HG03521 (cell line): Measurements from ENCODE around the gene VRK1.
"Not testable (repeated sequence)": the region's sequence is repeated elsewhere in the genome, so short reads cannot be mapped to it uniquely, and the experiment has no call there.

Experiments
- ATAC-seq: cut with Tn5 transposase; IDR thresholded peaks from one replicate; pipeline ENCODE4 v1.9.1; 2021; ENCODE audit warnings: mild to moderate bottlenecking, moderate library complexity; ENCODE audit not compliant: unreplicated experiment

Gene VRK1

GRCh38 chr14:96874127-96874526, 76.9 kb downstream of the VRK1 start:
- ATAC-seq = no peak

GRCh38 chr14:96876747-96877146, 79.6 kb downstream of the VRK1 start:
- ATAC-seq = no peak

GRCh38 chr14:96881713-96882112, 84.5 kb downstream of the VRK1 start:
- ATAC-seq = peak; percentile 67

DNA sequence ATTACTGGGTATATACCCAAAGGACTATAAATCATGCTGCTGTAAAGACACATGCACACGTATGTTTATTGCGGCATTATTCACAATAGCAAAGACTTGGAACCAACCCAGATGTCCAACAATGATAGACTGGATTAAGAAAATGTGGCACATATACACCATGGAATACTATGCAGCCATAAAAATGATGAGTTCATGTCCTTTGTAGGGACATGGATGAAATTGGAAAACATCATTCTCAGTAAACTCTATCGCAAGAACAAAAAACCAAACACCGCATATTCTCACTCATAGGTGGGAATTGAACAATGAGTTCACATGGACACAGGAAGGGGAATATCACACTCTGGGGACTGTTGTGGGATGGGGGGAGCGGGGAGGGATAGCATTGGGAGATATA, 86.8 kb downstream of the VRK1 start:
- not testable (repeated sequence) for ATAC-seq

GRCh38 chr14:96888158-96888557, 91.0 kb downstream of the VRK1 start:
- peak; percentile 59 for ATAC-seq

DNA sequence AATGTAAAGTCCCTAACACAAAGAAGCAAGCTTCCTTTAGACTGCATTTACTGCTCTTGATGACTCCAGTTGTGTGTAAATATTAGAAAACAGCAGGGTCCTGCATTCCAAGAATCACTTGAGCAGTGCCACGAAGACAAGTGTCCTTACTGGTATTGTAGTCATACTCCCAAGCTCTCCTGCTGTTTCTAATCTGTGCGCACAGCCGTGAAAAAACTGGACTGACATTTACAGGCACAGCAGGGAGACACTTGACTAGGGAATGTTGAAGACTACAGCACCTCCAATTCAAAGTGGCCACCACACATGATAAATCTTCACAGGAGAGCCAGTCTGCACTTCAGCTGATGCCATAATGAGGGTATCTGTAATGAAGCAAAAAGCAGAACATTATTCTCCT, 91.4 kb downstream of the VRK1 start:
- ATAC-seq = no peak

DNA sequence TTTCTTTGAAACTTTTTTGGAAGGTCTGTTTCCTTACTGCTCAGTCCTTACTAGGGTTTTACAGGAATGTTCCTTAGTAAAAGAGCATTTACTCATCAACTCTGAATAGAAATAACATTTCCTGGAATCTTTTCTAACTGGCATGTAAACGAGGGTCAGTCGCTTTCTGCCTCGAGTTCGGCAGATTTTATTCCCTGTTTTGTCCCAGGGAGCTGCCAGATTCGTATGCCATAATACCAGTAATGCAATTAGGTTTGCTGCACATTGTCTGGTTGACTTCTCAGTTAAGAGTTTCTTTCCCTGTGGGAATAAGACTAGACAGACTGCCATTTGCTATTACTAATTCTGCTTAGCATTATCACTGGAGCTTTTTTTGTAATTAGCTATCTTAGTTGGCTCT, 91.9 kb downstream of the VRK1 start:
- ATAC-seq = no peak

GRCh38 chr14:96893966-96894622, 96.9 kb downstream of the VRK1 start:
- no peak for ATAC-seq

- ATAC-seq = no peak
Observed at GRCh38 chr14:96894966-96895365, 97.8 kb downstream of the VRK1 start.

- peak; percentile 56 for ATAC-seq
Observed at GRCh38 chr14:96895658-96896271, 98.6 kb downstream of the VRK1 start.

GRCh38 chr14:96897184-96897583, 100.0 kb downstream of the VRK1 start:
- ATAC-seq = no peak

- no peak for ATAC-seq
Observed at GRCh38 chr14:96901227-96901626, 104.0 kb downstream of the VRK1 start.

DNA sequence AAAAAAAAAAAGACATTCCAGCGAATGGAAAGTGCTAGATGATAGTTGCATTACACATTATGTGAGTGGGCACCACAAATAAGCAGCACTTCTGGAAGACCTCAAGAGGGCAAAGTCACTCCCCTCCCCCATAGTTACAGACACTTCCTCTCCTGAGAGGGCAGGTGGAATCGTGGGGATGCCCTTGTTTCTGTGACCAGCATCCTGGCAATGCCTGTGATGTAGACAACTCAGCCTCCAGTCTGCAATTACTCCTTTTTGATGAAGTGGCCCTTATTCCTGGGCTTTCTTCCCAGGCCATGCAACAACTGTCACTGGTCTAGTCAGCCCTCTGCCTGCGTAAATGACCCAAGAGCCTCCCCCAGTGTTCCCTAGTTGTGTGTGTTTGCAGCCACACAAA, 104.8 kb downstream of the VRK1 start:
- no peak for ATAC-seq

- no peak for ATAC-seq
Observed at GRCh38 chr14:96903444-96904023, 106.4 kb downstream of the VRK1 start.

GRCh38 chr14:96904201-96904600, 107.0 kb downstream of the VRK1 start:
- no peak for ATAC-seq

DNA sequence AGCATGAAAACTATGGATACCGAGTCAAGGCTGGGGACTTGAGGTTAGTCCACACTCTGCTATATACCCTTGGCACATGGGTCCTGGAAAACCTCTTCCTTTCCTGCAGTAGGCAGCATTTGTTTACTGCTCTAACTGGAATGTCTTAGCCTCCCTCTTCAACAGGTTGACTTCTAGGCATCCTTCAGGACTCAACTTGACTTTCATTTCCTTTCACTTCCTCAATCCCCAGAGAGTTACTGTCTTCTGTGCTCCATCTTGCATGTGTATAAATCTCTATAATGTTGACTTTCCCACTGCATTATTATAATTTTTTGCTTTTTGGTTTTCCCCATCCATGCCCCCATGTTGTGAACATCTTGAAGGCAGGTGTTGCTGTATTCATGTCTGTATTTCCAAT, 107.9 kb downstream of the VRK1 start:
- no peak for ATAC-seq

DNA sequence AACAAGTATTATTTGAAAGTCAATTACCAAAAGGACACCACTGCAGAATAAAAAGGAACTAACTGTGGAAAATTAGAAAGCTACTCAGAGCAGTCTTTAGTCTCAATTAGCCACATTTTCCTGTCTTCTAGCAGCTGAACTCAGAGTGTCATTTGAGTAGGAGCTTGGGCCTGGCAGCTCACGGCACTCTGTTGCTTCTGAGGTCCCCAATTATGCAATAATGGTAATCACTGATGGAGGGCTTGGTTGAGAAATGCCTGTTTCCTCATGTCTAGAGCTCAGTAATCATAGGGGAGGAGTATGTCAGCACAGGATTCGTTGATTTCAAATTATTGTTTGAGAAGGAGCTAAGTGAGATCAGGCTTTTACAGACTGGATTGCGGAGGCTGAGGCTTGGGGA, 108.6 kb downstream of the VRK1 start:
- no peak for ATAC-seq

DNA sequence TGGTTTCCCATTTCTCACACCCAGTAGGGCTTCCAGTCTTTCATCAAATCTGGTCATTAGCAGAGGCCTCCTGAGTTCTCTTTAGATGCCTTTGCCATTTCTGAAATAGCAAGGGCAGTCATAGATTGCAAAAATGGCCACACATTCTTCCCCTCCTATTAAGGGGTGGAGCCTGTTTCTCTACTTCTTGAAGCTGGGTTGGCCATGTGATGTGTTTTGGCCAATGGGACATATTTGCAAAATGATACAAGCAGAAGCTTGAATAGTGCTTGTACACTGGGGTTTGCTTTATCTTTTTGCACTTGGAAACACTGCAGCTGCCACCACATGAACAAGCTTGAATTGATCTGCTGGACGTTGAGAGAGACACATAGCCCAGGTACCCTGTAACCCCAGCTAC, 109.3 kb downstream of the VRK1 start:
- ATAC-seq = no peak

GRCh38 chr14:96909841-96910364, 112.7 kb downstream of the VRK1 start:
- no peak for ATAC-seq

DNA sequence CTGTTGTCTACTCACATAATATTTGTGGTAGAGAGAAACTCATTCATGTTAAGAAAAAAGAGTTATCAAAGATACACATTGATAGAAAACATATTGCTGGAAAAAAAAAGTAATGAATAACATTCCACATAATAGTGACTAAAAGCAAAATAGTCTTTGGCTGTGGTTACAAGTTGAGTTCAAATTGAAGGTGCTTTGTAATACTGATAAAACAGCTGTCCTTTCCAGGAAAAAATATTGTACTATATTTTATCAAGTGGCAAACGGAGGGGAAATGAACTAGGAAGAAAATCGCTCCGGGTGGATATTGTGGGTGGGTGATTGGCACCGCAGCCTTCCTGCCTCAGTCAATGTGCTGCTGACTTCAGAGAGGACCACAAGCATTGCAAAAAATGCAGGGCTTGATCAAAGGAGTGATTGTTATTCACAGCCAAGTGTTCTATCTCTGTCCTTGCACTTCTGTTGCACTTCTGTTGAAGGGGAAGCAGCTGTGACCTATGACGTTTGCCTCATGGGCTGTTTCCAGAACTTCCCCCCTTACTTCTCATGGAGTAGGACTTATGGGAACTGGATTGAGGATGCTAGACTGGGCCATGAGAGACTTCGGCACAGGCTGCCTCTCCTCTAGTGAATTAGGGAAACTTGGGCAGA, 114.4 kb downstream of the VRK1 start:
- no peak for ATAC-seq

DNA sequence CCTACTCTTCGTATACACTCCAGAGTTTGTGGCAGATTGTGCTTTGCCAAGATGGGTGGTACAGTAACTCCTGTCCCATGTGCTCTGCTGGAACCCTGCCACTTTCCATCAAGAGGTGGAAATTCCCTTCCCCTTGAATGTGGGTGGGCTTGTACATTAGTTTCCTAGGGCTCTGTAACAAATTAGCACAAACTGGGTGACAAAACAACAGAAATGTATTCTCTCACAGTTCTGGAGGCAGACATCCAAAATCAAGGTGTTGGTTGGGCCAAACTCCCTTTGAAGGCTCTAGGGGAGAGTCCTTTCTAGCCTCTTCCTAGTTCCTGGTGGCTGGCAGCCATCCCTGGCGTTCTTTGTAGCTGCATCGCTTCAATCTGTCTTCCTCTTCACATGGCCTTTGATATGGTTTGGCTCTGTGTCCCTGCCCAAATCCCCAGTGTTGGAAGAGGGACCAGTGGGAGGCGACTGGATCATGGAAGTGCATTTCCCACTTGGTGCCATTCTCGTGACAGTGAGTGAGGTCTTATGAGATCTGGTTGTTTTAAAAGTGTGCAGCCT, 117.5 kb downstream of the VRK1 start:
- ATAC-seq = no peak
